GDM1 (cell line): ENCODE data around the gene PCGF1.

ENCODE experiments used
- DNase-seq: peaks from one replicate; lab custom pipeline; 2025; lab: John Stamatoyannopoulos, UW

The PCGF1 gene

DNA sequence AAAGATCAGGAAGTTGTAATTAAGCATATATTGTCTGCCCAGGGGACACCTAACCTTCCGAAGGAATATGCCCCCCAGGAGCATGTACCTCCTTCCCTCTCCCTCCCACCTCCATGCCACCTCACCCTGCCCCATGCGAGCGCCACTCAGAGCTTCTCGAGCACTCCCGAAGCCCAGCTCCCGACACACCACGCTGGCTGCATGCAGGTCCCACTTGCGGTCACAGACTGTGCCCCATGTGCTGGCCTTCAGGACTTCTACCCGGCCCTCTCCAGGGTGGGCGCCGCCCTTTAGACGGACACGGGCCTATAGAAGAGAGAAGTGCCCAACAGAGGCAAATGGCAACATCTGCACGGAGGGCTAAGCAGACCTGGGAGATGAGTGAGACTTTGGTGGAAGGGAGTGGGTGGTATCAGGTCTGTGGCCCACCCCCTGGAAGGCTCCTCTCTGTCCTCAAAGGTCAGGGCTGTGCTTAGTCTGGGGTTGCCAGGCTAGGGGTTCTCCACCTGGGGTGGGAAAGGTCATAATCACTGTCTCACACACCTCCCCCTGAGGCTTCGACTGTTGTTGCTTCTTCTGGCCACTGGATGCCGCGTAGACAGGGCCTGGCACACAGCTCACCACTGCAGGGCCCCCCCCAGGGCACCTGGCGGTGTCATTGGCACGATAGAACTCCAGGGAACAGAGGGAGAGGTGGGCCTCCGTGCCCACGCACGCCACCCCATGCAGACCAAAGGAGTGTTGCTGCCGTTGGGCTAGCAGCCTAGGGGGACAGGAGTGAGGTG lies 28.9 kb upstream of the PCGF1 start:
- no peak for DNase-seq

DNA sequence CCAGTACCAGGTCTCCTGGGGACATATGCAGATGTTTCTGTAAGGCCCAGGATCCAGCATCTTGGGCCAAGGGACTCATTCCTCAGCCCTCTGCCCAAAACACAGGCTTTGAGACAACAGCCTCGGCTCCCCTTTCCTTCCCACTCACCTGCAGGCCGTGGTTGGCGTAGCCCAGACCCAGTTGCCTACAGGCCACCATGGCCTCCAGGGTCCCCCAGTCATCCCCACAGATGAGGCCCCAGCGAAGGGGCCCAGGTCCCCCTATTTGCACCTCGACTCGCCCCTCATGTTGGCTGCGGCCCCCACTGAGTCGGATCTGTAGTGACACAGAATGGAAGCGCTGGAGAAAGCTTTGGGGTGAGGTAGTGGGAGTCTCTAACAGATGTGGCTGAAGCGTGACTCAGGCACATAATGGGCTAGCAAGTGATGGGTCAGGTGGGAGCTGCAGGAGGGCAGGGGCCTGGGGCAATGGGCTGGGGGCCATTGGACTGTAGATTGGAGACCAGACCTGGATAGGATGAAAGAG lies 28.0 kb upstream of the PCGF1 start:
- no peak for DNase-seq

DNA sequence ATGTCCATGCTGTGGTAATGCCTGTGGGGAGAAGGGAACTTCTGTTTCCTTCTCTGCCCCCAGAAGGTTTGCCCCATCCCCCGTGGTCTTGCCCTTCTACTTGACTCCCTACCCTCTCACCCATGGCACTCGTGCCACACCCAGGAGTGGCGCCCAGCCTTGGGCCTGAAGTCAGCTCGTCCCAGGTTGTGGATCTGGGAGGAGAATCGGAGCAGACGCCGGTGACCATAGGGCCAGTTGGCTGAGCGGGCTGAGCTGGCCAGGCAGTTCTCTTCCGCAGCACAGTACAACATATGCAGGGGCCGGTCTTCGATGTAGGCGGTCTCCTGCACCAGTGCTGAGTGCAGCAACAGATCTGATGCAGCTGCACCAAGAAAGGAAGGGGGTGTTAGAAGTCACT lies 26.9 kb upstream of the PCGF1 start:
- DNase-seq = no peak

DNA sequence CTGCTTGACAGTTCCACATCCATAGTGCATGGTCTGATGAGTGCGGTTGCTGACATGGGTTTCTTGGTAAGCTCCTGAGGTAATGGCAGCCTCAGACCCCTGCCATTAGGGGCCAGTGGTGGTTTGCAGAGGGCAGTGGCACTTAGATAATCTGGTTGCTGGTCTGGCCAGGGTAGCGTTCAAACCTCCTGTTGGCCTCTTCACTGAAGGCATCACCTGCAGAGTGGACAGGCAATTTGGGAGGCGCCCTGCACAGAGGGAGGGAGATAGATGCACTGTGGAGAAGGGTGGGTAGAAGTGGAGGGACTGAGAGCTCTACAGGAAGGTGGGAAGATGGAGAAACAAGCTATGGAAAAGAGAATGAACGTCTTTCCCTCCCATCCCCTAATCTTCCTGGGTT lies 26.0 kb upstream of the PCGF1 start:
- DNase-seq = no peak

DNA sequence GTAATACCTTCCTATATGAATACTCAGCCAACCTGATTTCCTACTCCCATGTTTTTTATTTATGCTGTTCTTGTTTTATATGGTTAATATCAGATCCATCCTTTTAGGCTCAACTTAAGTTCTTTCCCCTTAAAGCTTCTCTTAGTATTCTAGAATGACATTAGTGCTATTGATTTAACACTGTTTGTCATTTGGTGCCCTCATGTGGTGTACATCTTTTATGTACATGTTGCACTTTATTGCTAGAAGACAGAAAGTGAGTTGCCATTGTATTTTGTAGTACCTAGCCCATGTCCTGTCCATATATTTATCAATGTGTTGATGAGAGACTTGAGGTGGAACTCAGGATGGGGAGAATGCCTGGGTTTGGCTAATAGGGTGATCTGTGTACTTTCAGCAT lies 24.7 kb upstream of the PCGF1 start:
- no peak for DNase-seq

DNA sequence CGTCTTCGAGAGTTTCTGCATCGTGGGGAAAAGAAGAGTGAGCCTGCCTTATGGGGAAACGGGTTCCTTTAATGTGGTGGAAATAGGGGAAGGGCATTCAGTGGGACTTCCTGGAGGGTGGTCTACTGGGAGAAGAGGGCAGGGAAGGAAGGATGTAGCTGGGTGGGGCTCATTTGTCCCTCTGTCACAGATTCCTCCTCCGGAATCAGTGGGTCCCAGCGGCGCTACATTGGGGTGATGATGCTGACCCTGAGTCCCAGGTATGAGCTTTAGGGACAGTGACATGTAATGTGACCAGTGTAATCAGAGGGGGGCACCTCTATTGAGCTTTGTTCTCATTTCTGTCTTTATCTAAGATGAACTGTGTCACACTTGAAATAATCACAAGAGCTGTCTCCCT lies 24.2 kb upstream of the PCGF1 start:
- no peak for DNase-seq

DNA sequence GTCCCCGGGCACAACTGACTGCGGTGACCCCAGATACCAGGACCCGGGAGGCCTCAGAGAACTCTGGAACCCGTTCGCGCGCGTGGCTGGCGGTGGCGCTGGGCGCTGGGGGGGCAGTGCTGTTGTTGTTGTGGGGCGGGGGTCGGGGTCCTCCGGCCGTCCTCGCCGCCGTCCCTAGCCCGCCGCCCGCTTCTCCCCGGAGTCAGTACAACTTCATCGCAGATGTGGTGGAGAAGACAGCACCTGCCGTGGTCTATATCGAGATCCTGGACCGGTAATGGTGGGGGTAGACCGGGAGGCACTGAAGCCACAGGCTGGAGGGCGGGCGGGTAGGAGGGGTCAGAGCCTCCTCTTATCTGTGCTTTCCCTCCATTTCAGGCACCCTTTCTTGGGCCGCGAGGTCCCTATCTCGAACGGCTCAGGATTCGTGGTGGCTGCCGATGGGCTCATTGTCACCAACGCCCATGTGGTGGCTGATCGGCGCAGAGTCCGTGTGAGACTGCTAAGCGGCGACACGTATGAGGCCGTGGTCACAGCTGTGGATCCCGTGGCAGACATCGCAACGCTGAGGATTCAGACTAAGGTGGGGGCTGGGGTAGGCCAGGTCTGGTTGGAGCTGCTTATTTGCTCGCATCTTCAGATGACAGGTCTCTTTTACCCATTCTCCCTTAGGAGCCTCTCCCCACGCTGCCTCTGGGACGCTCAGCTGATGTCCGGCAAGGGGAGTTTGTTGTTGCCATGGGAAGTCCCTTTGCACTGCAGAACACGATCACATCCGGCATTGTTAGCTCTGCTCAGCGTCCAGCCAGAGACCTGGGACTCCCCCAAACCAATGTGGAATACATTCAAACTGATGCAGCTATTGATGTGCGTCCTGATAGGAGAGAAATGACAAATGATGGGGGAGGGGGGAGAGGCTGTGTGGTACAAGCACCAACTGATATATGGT lies 23.0 kb upstream of the PCGF1 start:
- no peak for DNase-seq

DNA sequence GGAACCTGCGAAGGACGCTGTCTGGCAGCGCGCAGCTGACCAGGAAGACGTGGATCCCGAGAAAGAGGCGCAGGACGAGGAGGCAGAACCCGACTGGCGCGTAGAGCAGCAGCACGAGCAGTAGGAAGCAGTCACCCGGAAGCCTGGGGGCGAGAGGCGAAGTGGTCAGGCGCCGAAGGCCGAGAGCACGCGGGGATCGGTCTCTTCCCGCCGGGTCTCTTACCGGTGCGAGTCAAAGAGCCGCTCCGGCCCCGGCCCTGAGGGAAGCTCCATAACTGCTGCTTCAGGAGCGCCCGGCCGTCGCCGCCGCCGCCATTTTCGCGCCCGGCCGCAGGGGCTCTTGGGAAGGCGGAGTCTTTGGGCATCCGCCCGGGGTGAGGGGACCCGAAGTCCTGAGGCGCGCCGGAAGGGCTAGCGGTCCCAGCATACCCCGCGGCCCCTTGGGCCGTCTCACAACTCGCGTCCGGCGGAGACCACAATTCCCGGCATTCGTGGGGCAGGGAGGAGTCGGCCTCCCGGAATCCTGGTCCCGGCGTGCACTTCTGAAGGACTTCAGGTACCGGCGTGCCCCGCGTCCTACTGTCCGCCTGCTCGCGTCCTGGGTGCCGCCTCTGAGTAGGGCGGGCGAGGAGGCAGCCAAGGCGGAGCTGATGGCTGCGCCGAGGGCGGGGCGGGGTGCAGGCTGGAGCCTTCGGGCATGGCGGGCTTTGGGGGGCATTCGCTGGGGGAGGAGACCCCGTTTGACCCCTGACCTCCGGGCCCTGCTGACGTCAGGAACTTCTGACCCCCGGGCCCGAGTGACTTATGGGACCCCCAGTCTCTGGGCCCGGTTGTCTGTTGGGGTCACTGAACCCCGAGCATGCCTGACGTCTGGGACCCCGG lies 22.1 kb upstream of the PCGF1 start, which contains the start of the genes AUP1 and HTRA2:
TSS of gene AUP1 (minus strand) at position 350 of the 882 bp plus-strand sequence. CDS start at position 273, 77 bp downstream.
TSS of gene HTRA2 (plus strand) at position 577 of the 882 bp plus-strand sequence. CDS start at position 651, 74 bp downstream.
- peak; percentile 90 for DNase-seq

DNA sequence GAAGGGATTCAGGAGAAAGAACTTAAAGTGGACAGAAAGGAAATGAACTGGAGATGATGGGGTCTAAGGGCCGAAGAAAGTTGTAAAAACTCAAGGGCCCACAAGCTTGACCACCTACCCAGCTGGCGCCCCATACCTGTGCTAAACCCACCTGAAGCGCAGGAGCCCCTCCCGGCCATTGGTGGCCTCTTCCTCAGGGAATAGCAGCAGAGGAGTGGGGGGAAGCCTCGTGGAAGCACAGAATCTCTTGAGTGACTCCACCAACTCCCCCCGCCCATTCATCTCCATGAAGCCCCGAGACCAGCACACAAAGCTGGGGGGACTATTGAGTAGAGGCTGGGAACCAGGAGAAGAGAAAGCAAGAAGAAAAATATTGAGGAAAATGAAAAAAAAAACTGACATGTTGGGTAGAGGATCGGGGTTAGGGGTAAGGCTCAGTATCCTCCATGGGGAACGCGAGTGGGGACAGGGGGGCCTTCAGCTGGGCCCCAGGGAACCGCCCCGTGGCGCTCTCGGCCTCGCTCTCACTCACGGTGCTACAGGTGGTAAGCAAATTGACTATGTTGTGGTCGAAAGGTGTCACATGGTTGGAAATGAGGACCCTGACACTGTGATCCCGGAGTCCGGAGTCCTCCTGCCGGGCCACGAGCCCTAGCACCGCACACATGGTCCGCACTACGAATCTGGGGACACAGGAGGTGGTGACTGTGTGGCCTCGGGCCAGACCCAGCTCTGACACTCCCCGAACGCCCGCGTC lies 21.3 kb upstream of the PCGF1 start:
- no peak for DNase-seq

DNA sequence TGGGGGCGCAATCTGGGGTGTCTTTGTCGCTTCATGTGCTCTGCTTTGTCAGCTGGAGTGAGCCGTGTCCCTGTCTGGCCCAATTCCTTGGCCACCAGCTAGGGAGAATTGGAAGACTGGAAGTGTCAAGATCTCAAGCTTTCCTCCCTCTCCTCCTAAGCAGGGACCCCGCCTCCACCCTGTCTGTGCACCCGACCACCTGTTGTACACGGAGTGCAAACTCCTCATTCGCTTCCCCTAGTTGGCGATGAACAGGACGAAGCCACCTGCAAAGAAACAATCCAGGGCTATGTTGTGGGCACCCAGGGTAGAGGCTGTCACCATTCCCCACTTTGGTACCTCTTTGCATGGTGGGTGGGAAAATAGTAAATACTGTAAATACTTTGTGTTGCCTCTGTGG lies 20.2 kb upstream of the PCGF1 start:
- no peak for DNase-seq

DNA sequence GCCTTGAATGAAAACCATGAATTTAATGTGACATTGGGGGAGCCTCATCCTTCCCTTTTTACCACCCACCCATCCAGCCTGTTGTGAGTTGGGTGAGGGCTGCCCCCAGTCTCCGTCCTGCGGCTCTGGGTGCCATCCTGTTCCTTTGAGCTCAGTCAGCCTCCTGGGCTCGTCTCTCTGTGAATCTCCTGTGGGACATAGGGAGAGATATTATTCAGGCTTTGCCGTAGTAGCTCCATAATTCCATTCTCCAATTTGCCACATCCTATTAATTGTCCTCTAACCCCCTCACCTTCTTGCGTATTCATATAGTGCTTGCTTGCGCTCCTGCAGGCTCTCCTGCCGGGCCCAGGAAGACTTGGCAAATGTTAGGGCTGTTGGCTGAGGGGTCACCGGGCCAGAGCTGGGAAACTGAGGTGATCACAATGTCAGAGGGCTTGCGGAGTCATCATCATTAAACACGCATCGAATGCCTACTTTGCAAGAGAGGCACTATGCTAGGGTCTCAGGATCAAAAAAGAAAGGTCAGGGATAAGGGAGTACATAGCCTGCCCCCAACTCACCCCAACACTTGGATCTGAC lies 19.2 kb upstream of the PCGF1 start:
- no peak for DNase-seq

DNA sequence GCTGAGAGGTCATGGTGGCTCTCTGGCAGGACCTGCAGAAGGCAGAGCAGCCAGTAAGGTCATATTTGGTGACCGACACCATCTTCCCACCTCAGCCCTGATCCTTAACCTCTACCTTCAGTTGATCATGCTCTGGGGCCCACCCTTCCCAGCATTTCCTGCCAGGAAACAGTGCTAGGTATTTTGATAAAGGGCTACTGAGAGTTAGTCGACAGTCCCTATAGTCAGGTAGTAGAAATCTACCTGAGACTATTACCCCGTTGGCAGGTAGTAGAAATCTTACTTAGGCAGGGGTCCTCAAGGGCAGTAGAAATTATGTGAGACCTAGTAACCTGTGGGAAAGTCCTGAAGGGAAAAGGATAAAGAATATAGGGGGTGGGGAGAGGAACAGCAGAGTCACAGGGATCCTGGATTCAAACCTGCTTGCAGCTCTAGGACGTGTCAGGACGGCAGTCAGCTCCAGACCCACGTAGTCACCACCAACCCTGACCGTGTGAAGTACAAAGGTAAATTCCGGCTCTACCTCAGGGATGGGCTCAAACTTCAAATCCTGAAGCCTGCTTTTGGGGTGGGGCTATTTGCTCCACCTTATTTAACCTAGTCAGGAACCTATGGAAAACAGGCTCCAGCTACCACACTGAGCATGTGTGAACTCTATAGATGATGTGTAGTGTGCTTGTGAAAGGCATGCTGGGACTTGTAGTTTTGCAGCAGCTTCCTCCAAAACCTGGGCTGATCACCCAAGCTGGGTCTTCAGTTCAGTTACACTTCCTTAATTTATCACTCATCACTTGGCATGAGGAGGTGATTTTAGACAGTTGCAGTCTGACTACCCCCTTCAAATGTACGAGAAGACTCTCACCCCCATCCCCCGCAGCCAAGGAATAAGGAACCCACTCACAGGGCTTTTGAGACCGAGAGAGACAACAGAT lies 18.5 kb upstream of the PCGF1 start, which contains the start of gene DQX1:
TSS of gene DQX1 (minus strand) at position 515 of the 932 bp plus-strand sequence. CDS start at position 13, 502 bp downstream.
- peak; percentile 35 for DNase-seq

DNA sequence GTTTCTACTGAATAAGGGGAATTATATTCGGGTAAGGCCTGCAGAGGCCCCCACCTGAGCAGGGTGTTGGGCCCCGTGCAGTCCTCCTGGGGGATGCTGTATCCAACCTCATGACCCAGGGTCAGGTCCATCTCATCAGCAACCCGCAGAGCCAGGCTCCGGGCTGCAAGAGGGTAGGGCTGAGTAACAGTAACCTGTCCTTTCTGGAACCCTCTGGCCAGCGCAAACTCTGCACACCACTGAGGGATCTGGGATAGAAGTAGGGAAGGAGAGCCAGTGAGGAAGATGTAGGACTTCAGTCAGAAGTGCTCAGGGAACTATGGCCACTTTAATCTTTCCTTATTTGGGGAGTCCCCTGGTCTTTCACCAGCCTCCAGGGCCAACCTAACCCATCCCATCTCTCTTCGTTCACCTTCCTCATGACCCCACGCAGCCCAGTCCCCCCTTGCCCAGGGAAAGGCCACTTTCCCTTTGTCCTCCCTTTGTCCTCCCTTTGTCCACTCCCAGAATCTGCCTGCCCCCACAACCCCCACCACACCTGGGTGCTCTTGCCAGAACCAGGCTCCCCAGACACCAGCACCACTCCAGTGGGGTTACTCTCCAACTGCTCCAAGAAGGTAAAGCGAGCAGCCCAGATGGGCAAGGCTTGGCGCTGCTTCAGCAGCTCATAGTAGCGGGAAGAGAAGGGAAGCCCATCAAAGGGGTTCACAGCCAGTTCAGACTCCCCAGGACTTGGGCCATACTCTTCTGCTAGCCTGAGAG lies 17.6 kb upstream of the PCGF1 start:
- no peak for DNase-seq

DNA sequence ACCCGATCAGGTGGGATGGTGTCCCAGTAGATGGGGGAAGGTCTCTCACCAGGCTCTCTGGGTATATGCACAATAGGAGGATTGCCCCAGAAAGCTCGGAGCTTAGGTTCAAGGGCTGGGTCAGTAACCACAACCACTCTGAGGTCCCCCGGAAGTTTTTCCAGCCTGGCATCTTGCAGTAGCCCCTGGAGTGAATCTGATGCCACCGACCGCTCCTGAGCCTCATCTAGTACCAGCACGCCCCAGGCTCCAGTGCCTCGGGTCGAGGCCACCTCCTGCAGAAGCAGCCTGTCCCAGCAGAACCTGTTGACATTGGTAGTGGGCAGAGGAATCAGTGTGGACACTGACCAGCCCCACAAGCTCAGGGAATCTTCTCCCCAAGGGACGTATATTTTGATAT lies 16.5 kb upstream of the PCGF1 start:
- DNase-seq = no peak

DNA sequence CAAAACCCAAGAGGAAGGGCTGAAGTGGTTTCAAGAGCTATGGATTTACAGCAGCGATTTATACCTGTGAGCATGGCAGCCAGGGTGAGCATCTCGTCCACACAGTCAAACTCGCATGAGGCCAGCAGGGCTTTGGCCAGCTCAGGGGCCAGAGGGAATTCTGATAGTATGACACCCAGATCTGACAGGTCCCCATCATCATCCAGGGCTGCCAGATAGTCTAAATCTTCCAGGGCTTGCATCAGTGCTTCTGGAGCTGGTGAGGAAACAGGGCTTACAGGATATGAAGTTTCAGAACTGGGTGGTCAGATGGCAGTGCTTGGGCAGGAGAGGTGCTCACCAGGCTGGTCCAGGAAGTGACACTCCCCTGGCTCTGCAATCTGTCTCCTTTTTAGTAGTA lies 15.0 kb upstream of the PCGF1 start:
- DNase-seq = no peak

DNA sequence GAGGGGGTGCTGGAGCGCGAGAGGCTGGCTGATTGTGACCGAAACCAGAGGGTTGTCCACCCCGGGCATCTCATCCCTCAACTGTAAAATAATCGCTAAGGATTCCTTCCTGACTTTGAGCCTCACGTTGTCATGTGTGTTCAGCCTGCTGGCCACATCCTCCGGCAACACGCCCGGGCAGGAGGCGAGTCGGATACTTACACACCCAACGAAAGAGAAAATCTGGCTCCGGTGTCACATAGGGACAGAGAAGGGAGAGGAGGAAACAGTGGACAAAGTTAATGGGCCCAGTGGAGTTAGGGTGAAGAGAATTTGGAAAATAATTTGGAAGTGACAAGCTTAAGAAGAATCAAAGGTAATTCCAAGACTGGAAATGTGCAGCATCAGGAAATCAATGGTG lies 9.2 kb upstream of the PCGF1 start:
- no peak for DNase-seq

DNA sequence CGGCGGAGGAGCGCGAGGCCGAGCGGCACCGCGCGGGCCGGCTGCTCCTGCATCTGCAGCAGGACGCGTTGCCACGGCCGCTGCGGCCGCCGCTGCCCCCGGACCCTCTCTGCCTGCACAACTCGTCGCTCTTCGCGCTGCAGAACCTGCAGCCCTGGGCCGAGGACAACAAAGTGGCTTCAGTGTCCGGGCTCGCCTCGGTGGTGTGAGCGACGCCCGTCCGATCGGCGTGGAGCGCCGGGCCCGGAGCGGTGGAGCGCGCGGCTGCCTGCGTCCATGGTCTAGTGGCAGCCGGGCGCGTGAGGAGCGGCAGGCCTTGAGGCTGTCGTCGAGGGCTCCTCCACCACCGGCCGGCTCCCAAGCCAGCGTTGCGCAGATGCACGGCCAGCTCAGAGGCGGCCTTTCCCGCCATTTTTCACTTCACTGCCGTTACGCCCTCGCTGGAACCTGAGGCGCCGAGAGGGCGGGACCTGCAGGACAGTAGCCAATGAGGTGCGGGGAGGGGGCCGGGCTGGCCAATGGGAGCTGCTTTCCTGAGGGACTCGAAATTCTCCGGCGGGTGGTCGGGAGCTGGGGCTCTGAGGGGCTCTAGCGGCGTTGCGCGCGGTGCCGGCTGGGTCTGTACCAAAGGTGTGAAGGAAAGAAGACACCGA lies 8.6 kb upstream of the PCGF1 start:
- DNase-seq = no peak
